MCF 10A (cell line): ENCODE measurements around the gene RETREG1. TPM values are rescaled to one million over a fixed set of nuclear protein-coding genes. Genes with fewer than 3 reads are reported as not detected.

Experiments used
- BruUV-seq: library from RNA; stranded (reverse); fragments of 400-500 nt; replicated peaks from 2 replicates; lab custom pipeline; 2021; lab: Mats Ljungman, UMichigan
- CTCF ChIA-PET: fragments of 300-600 bp; sonication (Branson Sonifier 250); formaldehyde crosslinking; extraction: SDS; loops from one replicate; lab custom pipeline; 2021; ENCODE audit warnings: antibody characterized with exemption, inconsistent platforms; lab: Yijun Ruan, JAX
- POLR2A ChIA-PET: fragments of 300-600, 350-650 bp; sonication (Branson Sonifier 250); formaldehyde crosslinking; extraction: SDS; loops from one replicate; lab custom pipeline; 2020; ENCODE audit warnings: antibody characterized with exemption, inconsistent platforms; lab: Yijun Ruan, JAX
- DNase-seq: peaks from one replicate; pipeline ENCODE4 v3.0.0-alpha.2; 2018; ENCODE audit not compliant: unreplicated experiment
- H3K27ac Mint-ChIP-seq: one replicate; pipeline ENCODE4 v1.8.0; 2022; ENCODE audit warnings: mild to moderate bottlenecking, low read depth, mixed read lengths; ENCODE audit not compliant: unreplicated experiment
- H3K27me3 Mint-ChIP-seq: one replicate; pipeline ENCODE4 v1.8.0; 2022; ENCODE audit warnings: mixed read lengths; ENCODE audit not compliant: insufficient read depth, unreplicated experiment
- H3K36me3 Mint-ChIP-seq: one replicate; pipeline ENCODE4 v1.8.0; 2022; ENCODE audit warnings: mild to moderate bottlenecking, moderate library complexity, mixed read lengths; ENCODE audit not compliant: insufficient read depth, unreplicated experiment
- H3K4me1 Mint-ChIP-seq: one replicate; pipeline ENCODE4 v1.8.0; 2022; ENCODE audit warnings: mixed read lengths; ENCODE audit not compliant: insufficient read depth, unreplicated experiment
- H3K4me3 Mint-ChIP-seq: one replicate; pipeline ENCODE4 v1.8.0; 2022; ENCODE audit warnings: mild to moderate bottlenecking, moderate library complexity, mixed read lengths; ENCODE audit not compliant: unreplicated experiment
- H3K9me3 Mint-ChIP-seq: one replicate; pipeline ENCODE4 v1.8.0; 2022; ENCODE audit warnings: mixed read lengths; ENCODE audit not compliant: unreplicated experiment
- intact Hi-C: fragments of 100-400 bp; cut with micrococcal nuclease; formaldehyde crosslinking; loops from 2 replicates; pipeline ENCODE4 v1.14.1; 2022
- total RNA-seq: library from RNA; stranded (reverse); gene quantifications from 2 replicates; pipeline ENCODE4 v1.2.3, GENCODE V29; 2022
- TF ChIP-seq, protein P1 (sequence below): fragments of 200-600 bp; IDR thresholded peaks from one replicate; pipeline ENCODE4 v1.8.0; 2022; ENCODE audit warnings: antibody characterized with exemption, mild to moderate bottlenecking; ENCODE audit not compliant: unreplicated experiment

The RETREG1 gene
- total RNA-seq, 1 experiment from 2014 or later = 4.9 TPM

DNA sequence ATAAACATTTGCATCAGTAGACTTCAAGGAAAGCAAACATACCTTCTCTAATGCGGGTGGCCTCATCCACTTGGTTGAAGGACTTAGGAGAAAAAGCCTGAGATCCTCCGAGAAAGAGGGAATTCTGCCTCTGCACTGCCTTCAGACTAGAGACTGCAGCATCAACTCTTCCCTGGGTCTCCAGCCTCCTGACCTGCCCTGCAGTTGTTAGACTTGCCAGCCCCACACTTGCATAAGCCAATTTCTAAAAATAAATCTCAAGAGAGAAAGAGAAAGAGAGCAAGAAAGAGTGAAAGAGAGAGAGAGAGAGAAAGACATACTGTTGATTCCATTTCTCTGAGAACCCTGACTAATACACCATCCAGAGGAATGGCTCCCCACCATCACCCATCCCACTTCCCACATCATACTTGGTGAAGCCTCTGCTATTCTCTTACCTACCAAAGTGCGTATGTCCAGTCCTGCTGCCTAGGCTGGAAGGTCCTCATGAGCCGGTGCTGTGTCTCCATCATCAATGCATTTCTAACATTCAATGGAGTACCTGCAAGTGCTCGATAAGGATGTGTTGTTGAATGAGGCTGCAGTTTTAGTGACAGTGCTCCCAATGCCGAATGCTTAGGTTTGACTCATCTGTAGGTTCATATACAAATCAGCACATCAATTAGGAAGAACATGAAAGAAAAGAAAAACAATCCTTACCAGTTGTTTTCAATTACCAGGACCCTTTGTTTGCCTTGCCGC, 186.3 kb downstream of the RETREG1 start:
- intact Hi-C loops = no loop called here
- ChIA-PET CTCF (no interaction called here), POLR2A (no interaction called here)
- Mint-ChIP-seq H3K9me3 (no peaks in the 10 kb centered on the region), H3K4me3 (no peak overlapping the region), H3K27me3 (peaks cover 30% of the 10 kb centered on the region), H3K36me3 (peaks cover 2% of the 10 kb centered on the region), H3K27ac (no peak overlapping the region), H3K4me1 (no peaks in the 10 kb centered on the region)
- TF ChIP-seq, protein P1, sequence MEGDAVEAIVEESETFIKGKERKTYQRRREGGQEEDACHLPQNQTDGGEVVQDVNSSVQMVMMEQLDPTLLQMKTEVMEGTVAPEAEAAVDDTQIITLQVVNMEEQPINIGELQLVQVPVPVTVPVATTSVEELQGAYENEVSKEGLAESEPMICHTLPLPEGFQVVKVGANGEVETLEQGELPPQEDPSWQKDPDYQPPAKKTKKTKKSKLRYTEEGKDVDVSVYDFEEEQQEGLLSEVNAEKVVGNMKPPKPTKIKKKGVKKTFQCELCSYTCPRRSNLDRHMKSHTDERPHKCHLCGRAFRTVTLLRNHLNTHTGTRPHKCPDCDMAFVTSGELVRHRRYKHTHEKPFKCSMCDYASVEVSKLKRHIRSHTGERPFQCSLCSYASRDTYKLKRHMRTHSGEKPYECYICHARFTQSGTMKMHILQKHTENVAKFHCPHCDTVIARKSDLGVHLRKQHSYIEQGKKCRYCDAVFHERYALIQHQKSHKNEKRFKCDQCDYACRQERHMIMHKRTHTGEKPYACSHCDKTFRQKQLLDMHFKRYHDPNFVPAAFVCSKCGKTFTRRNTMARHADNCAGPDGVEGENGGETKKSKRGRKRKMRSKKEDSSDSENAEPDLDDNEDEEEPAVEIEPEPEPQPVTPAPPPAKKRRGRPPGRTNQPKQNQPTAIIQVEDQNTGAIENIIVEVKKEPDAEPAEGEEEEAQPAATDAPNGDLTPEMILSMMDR = no peak
- no peak for DNase-seq
- no TSS peak for BruUV-seq

DNA sequence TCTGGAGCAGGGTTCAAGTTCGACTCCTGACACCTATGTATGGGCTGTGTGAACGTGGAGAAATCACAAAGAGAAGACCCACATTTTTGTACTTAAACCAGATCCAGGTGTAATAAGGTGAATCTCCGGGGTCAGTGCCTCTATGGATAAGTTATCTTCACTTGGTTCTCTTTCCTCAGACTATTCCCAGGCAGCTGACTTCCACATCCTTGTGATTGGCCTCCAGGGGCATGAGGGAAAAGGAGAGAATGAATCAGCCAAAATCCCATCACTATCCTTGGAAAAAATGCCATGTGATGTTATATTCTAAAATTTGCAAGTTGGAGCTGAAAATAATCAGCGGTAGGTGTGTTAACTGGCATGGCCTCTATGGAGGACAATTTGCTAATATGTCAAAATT, 188.4 kb downstream of the RETREG1 start:
- TF ChIP-seq, protein P1 = no peak
- Mint-ChIP-seq H3K4me3 (no peak overlapping the region), H3K27me3 (peaks cover 22% of the 10 kb centered on the region), H3K4me1 (no peaks in the 10 kb centered on the region), H3K9me3 (no peaks in the 10 kb centered on the region), H3K36me3 (no peaks in the 10 kb centered on the region), H3K27ac (no peak overlapping the region)
- intact Hi-C loops = no loop called here
- ChIA-PET POLR2A (no interaction called here), CTCF (interaction anchor here (0.9 to 3.1 kb wide), 2 partner anchors 26 to 27 kb away, joined by 3 to 13 read pairs; no protein-coding TSS in a partner anchor)
- BruUV-seq = no TSS peak
- DNase-seq = no peak

DNA sequence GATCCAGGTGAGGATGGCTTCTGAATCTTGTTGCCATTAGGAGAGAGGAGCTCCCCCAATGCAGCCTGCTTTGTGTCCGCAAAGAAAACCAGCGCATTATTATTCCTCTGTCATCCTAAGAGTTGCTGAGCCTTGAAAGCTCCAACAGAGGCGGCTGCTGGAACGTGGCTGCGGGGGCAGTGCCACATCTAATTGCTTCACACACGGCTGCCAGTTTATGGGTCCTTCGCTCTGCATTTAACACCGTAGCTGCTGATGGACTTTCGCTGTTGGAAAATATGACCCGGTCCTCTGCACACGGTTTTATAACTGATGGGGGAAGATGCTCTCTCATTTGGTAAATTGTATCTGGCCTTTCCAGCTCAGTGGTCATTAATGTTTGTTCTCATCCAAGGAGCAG, 189.2 kb downstream of the RETREG1 start:
- no peaks in the 10 kb centered on the region for H3K9me3 Mint-ChIP-seq
- ChIA-PET CTCF (interaction anchor here (3.1 kb wide), 1 partner anchor 28 kb away, joined by 13 read pairs; no protein-coding TSS in a partner anchor), POLR2A (no interaction called here)
- peaks cover 22% of the 10 kb centered on the region for H3K27me3 Mint-ChIP-seq
- no TSS peak for BruUV-seq
- H3K36me3 Mint-ChIP-seq = no peaks in the 10 kb centered on the region
- TF ChIP-seq, protein P1 = no peak
- H3K4me3 Mint-ChIP-seq = no peak overlapping the region
- DNase-seq = no peak
- intact Hi-C loops = no loop called here
- H3K27ac Mint-ChIP-seq = no peak overlapping the region
- no peaks in the 10 kb centered on the region for H3K4me1 Mint-ChIP-seq

Other genes with a start within 250 kb of the RETREG1 start
- 34.0 and 34.1 TPM in 2 replicates for gene ZNF622, start 151.2 kb downstream of the RETREG1 start, total RNA-seq